Stromal cell of bone marrow (primary cell): ENCODE results near the gene JAM3.

ENCODE experiments used
- DNase-seq: peaks from one replicate; pipeline ENCODE4 v3.0.0-alpha.2; 2012; ENCODE audit warnings: low read depth

The JAM3 gene

DNA sequence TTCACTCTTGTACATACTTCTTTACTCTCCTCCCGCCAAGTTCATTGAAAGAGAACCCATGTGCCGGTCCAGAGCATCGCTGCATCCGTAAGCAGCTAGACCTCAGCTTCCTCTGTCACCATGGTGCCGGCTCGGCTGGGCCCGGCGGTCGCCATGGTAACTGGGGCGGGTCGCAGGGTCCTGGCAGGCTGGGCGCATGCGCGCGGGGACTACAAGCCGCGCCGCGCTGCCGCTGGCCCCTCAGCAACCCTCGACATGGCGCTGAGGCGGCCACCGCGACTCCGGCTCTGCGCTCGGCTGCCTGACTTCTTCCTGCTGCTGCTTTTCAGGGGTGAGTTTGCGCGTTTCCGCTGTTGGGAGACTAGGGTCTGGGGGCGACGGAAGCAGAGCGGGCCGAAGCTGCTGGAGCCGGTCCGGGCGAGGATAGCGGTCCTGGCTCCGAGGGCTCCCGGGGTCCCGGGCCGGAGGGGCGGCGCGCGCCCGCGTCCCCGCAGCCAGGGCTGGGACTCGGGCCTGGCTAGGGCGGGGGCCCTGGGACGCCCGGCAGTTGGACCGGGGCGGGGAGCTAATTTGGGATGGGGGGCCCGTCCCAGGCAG is at the start of gene JAM3:
JAM3 (plus strand) TSS at position 244 of the 597 bp plus-strand sequence; CDS start at position 256, 12 bp downstream.
- peak; percentile 88 for DNase-seq

GRCh38 chr11:134019500-134019899 is 49.4 kb upstream of the JAM3 start:
- DNase-seq: no peak

- DNase-seq: no peak
Measured at GRCh38 chr11:134020598-134020997, 48.3 kb upstream of the JAM3 start.

- DNase-seq: no peak
Measured at GRCh38 chr11:134021326-134021725, 47.5 kb upstream of the JAM3 start.

DNA sequence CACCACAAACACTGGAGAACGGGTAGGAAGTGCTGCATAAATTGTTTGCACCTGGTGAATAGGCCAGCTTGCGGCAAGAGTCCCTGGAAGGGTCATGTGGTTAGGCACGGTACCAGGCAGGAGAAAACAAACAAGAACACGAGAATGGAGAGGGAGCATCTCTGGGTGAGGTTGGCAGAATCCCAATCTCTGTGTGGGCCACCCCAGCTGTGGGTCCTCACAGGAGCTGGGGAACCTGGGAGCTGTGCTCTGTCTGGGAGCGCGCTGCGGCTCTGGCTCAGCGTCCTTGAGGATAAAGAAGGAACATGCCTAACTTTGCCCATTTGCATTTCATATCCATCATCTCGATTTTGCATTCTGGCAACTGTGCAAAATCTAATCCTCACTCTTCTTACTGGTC is 46.1 kb upstream of the JAM3 start:
- DNase-seq: no peak

DNA sequence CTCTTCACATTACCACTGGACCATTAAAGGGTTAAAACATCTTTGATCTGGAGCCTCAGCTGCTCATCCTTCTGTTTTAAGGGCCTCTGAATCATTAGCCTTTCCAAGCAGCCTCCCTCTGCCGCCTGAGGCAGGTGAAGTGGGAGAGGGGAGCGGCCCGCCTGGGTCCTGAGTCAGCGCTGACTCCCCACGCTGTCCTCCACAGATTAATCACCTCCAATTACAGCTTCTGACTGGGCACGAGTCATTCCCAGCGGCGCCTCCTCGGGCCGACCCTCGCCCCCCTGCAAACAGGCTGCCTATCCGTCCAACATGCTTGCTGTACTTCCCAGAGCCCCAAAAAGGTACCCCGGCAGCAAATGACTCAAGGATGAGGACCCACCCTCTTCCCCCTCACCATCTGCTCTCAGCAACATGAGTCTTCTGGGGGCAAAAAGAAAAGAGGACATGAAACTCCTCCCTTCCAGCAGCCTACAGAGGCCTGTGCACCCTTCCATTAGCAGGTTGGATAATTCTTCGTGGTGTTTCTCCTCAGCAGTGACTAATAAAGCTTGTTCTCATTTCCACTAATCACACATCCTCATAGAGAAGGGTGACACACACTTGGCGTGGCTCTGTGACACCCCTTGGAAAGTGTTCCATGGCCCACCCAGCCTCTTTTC is 44.3 kb upstream of the JAM3 start:
- DNase-seq: peak; percentile 10

DNA sequence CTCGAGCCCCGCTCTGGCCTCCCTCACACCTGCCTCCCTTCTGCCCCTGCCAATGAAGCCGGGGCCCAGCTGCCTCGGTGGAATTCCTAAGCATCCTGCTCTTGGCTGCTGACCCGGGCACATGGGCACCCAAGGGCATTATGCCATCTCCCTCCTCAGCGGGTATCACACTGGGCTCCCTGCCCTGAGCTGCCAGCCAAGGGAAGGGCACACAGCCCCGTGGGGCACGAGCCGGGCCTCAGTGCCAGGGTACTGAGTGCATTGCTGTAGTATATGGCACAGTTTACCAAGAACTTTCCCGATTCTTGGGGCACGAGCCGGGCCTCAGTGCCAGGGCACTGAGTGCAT is 43.8 kb upstream of the JAM3 start:
- no peak for DNase-seq

- no peak for DNase-seq
Measured at GRCh38 chr11:134026655-134027343, 42.1 kb upstream of the JAM3 start.

DNA sequence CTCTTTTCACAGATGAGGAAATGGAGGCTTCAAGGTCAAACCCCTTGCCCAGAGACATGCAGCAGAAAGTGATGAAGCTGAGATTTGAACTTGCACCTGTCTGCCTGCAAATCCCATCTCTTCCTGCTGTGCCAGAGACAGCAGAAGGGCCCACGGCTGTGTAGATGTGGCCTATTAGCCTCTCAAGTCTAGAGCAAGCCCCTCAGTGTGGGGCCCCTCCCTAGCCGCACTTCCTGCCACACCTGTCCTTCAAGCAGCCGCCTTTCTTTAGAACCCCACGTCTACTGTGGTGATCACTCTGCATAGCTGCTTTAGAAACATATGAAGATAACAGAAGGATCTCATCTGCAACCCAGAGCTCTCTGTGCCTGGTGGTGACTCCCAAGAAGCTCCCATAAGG is 41.2 kb upstream of the JAM3 start:
- no peak for DNase-seq

DNA sequence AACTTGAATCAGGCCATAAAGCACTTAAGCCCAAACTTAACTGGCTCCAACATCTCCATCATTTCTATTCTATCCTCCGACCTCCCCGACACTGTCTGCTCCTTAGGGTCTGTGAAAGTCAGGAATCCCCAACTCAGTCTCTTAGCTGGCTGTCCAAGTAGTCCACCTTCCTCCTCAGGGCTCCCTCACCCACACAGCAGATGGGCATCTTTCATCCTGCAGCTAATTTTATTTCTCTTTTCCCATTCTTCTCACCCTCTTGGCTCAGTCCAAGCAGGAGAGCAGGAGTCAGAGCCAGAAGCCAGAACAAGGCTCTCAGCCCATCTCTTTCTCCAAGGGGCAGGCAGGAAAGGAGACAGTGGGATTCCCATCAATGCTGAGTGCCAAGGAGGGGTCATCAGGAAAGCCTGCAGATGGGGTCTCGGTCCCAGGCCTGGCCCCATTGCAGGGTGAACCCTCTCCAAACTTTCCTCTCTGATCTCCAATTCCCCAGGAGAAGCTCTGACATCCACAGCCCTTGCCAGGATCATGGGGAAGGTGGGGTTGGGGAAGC is 40.4 kb upstream of the JAM3 start:
- DNase-seq: no peak

GRCh38 chr11:134030853-134031252 is 38.0 kb upstream of the JAM3 start:
- DNase-seq: no peak

DNA sequence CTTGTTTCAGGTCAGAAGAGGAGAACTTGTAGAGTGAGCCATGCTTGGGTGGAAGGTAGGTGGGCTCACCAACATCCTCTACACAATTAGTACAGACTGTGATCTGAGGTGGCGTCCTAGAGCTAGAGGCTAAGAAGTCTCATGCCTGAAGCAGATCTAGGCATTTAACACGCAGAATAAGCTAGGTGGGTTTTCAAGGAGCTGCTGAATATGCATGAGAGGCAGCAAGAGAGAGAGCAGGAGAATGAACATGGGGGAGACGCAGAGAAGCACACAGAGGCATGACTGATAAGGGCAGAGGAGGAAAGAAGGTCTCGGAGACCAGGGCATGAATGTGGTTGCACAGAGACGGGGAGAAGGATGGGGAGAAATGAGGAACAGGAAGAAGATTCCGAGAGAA is 36.8 kb upstream of the JAM3 start:
- no peak for DNase-seq

DNA sequence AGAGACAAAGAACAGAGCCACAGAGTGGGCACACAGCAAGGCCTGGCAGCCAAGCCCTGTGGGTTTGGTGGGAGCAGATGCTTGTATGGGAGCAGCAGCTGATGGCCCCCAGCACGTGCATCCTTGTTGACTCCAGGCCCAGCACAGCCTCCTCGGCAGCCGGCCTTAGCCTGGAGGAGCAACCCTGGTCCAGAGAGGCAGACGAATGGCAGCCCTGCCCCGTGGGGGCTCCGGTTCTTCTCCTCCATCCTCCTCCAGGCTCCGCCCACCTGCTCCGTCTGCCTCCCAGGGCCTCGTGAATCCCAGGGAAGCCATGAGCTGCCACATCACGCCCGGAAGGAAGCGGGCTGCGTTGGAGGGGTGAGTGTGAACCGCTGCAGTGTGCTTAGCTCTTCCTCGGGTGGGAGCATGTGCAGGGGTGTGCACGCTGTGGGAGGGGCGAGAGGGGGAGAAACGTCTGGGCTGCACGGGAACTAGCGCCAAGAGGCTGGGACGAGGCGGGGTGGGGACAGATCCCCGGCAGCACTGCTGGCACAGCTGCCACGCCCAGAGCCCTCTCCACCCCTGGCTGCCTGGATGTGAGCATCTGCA is 36.3 kb upstream of the JAM3 start:
- no peak for DNase-seq

DNA sequence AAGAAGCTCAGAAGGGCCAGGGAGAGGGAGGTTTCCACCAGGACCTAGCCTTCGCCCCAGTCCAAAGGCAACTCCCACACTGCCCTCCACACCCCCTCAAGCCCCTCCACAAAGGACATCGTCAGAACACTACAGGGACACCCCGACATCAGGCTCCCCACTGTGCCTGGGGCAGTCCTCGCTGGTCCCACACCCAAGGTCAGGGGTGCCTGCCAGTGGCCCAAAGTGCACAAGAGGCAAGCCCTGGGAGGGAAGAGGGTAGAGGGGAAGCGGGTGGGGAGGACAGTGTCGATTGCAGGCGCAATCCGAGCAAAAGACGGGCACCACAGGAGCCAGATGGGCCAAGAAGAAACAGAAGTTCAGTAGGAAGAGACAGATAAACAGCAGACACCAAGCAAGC is 35.6 kb upstream of the JAM3 start:
- DNase-seq: no peak

GRCh38 chr11:134033696-134034491 is 35.0 kb upstream of the JAM3 start:
- DNase-seq: peak; percentile 86

DNA sequence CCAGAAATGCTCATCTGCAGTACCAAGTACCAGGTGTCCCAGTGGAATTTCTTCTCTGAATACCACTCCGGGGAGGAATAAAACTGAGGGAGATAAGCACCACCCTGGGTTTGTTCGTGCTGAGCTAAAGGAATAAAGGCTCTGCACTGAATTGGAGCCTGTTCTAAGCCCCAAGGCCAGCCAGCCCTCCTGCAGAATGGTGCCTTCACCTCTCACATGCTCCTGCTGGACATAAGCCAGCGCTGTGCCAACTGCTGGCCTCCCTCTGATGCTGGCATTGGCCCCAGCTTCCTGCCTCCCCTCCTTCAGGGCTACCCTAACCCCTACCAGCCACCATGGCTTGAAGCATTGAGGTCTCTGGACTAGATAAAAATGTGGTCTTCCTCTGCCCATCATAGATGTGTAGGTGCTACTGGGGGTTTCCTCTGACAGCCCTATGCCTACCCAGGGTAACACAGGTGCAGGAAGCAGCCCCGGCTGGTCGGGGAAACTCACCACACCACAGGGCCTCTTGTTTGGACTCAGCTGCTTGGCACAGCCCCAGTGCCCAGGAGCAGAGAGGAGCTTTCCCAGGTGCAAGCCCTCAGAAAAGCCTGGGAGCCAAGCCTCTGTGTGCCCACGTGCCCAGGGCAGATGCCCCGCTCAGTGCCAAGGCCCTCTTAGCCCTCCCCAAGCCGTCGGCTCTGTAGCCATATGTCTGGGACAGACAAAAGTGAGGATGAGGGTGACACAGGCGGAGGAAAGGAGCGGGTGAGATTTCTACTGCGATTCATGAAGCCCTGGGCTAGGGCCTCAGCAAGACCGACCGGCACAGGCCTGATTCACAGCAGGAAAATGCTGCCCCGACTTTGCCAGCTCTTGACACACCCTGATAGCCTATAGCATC is 34.1 kb upstream of the JAM3 start:
- DNase-seq: no peak

DNA sequence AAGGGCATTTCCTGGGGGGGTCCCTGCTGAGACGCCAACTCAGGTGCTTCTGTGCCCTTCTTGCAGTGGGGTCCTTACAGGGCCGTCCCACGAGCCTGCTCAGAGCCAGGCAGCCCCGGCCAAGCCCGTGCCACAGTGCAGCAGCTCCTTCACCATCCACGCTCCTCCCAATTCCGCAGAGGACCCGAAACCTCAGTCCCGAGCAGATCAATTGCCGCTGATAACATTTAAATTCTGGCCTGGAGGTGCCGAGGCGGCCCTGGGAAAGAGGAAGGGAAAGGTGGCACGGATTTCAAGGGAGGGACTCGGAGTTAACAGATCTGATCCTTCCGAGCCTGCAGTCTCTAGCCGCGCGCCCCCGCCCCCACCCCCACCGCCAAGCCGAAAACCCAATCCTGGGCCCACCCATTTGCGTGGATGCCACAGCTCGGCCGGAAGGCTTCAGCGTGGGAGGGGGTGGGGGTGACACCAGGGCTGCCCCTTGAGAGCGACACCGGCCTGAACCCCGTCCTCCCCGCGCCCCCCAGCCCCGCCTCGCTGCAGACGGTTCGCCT is 32.3 kb upstream of the JAM3 start:
- no peak for DNase-seq

DNA sequence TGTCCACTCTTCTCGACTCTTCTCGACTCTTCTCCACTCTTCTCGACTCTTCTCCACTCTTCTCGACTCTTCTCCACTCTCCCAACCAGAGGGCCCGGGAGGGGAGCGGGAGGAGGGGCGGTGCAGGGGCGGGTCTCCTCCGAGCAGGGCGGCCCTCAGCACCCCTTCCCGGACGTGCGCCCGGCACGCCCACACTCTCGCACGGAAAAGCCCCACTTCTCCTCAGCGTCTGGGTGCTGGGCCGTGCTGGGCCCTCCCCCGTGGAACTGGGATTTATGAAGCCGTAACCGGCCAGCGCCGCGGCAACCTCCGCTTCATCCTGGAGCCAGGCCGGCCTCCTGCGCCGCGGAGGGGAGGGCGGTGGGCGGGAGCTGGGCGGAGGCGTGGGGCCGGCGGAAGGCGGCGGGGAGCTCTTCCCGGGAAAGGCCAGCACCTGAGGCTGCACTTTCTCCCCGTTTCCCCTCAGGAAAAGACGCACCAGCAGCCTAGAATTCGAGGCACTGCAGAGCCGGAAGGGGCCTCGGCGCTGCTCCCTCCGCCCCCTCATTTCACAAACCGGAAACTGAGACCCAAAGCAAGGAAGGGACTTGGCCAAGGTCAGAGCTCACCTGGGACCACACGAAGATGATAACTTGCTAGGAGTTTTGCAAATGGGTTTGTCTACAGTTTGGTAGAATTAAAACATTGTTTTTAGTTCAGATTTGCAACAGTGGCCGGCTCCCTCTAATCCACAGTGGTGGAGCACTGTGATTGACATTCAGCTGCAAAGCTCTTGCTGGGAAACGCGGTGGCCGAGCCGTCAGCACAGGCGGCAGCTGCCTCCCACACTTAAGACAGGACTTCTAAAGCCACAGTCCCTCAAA is 31.6 kb upstream of the JAM3 start:
- DNase-seq: peak; percentile 54

DNA sequence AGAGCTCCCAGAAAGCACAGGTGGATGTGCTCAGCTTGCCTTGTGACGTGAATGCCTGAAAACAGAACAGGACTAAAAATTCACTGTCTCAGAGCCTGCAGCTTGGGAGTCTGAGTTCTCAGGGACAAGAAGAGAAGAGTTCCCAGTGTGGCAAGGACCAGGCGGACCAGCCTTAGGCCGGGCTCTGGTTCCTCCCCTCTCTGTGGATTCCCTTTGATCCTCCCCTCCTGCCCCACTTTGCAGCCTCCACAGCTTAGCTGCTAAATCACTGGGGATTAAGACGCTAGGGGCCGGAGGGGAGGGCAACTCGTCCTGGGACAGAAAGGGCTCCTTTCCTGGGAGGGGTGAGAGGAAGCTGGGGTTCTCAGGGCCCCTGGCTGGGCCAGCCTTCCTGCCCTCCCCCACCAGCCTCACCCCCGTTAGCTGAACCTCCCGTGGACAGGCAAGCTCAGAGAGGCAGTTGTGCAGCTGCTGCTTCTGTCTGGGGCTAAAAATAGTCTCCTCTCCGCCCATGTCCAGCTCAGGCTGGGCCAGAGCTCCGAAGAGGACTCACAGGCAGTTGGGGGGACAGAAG is 29.9 kb upstream of the JAM3 start:
- no peak for DNase-seq
